CD14-positive monocyte (primary cell): ENCODE measurements around the gene DYNC1I1. TPM values are rescaled to one million over a fixed set of nuclear protein-coding genes. Genes with fewer than 3 reads are reported as not detected.

ENCODE experiments used
- DNase-seq, 3 donors: peaks; one replicate each; pipeline ENCODE4 v3.0.0-alpha.2; 2011 to 2022
- H2AFZ ChIP-seq: 2 replicates; pipeline ENCODE4 v1.6.0; 2012; ENCODE audit warnings: mild to moderate bottlenecking, low read depth, low read length, inconsistent platforms; ENCODE audit not compliant: insufficient read depth, poor library complexity, severe bottlenecking
- H3K27ac ChIP-seq, 2 donors: 1 replicate in 1 of 2; 2 replicates in 1 of 2; pipeline ENCODE4 v1.5.1; 2012 to 2013; ENCODE audit warnings: low read length in 2 of 2, control low read depth in 1 of 2, inconsistent platforms in 1 of 2, low read depth in 1 of 2, mild to moderate bottlenecking in 1 of 2
- H3K27me3 ChIP-seq, 2 donors: one replicate each; pipeline versions ENCODE4 v1.6.0 to v1.6.1; 2011 to 2013; ENCODE audit warnings: low read length in 2 of 2; ENCODE audit not compliant: control insufficient read depth in 2 of 2, insufficient read depth in 2 of 2
- H3K36me3 ChIP-seq, 2 donors: replicated peaks in 1 of 2; 1 replicate in 1 of 2; 2 replicates in 1 of 2; pipeline versions ENCODE4 v1.5.1 to v1.6.1; 2012 to 2013; ENCODE audit warnings: low read length in 2 of 2, control low read depth in 1 of 2, inconsistent platforms in 1 of 2, mild to moderate bottlenecking in 1 of 2; ENCODE audit not compliant: insufficient read depth in 2 of 2, control insufficient read depth in 1 of 2
- H3K4me1 ChIP-seq, 2 donors: 1 replicate in 1 of 2; 2 replicates in 1 of 2; pipeline versions ENCODE4 v1.5.1 to v1.6.1; 2012 to 2013; ENCODE audit warnings: low read length in 2 of 2, control low read depth in 1 of 2, inconsistent platforms in 1 of 2, mild to moderate bottlenecking in 1 of 2, moderate library complexity in 1 of 2; ENCODE audit not compliant: insufficient read depth in 2 of 2, control insufficient read depth in 1 of 2
- H3K4me2 ChIP-seq: replicated peaks from 2 replicates; pipeline ENCODE3; 2012; ENCODE audit warnings: low read length, moderate library complexity, mild to moderate bottlenecking; ENCODE audit not compliant: poor library complexity, severe bottlenecking; ENCODE audit errors: extremely low read depth
- H3K4me3 ChIP-seq, 3 experiments: fragments of 200-600 bp in 1 of 3; sonication (generic) in 1 of 3; replicated peaks in 1 of 3; 1 replicate in 2 of 3; 2 replicates in 1 of 3; pipeline ENCODE4 v1.5.1; 2011 to 2013; ENCODE audit warnings: low read length in 3 of 3, mild to moderate bottlenecking in 3 of 3, control low read depth in 2 of 3, low read depth in 2 of 3, inconsistent platforms in 1 of 3, moderate library complexity in 1 of 3
- H3K79me2 ChIP-seq: 2 replicates; pipeline ENCODE4 v1.6.0; 2012; ENCODE audit warnings: mild to moderate bottlenecking, control low read depth, inconsistent platforms, low read length, moderate library complexity; ENCODE audit not compliant: insufficient read depth
- H3K9ac ChIP-seq: 2 replicates; pipeline ENCODE4 v1.6.0; 2017; ENCODE audit warnings: low read length, mild to moderate bottlenecking; ENCODE audit not compliant: insufficient read depth, poor library complexity, severe bottlenecking
- H3K9me3 ChIP-seq, 2 donors: replicated peaks in 1 of 2; 1 replicate in 1 of 2; 2 replicates in 1 of 2; pipeline versions ENCODE4 v1.5.1 to v1.6.1; 2012 to 2013; ENCODE audit warnings: low read length in 2 of 2, control low read depth in 1 of 2; ENCODE audit not compliant: control insufficient read depth in 1 of 2, insufficient read depth in 1 of 2
- H4K20me1 ChIP-seq: 2 replicates; pipeline ENCODE4 v1.6.0; 2012; ENCODE audit warnings: mild to moderate bottlenecking, low read length, control low read depth, moderate library complexity; ENCODE audit not compliant: insufficient read depth
- H3K27ac Mint-ChIP-seq, 7 donors: one replicate each; pipeline ENCODE4 v1.8.0; 2020; ENCODE audit warnings: mild to moderate bottlenecking in 7 of 7, mixed read lengths in 7 of 7, moderate library complexity in 6 of 7, inconsistent platforms in 2 of 7
- H3K27me3 Mint-ChIP-seq, 3 donors: one replicate each; pipeline ENCODE4 v1.8.0; 2021 to 2022; ENCODE audit warnings: low read depth in 3 of 3, mild to moderate bottlenecking in 3 of 3, mixed read lengths in 3 of 3, moderate library complexity in 3 of 3, inconsistent platforms in 1 of 3
- H3K36me3 Mint-ChIP-seq, 2 donors: one replicate each; pipeline ENCODE4 v1.8.0; 2020; ENCODE audit warnings: mixed read lengths in 2 of 2, inconsistent platforms in 1 of 2, mild to moderate bottlenecking in 1 of 2
- H3K4me1 Mint-ChIP-seq: one replicate; pipeline ENCODE4 v1.8.0; 2020; ENCODE audit warnings: mild to moderate bottlenecking, mixed read lengths
- H3K4me3 Mint-ChIP-seq, 2 donors: one replicate each; pipeline ENCODE4 v1.8.0; 2020; ENCODE audit warnings: mild to moderate bottlenecking in 2 of 2, mixed read lengths in 2 of 2, moderate library complexity in 1 of 2
- H3K9me3 Mint-ChIP-seq, 7 donors: one replicate each; pipeline ENCODE4 v1.8.0; 2020 to 2022; ENCODE audit warnings: mixed read lengths in 7 of 7, mild to moderate bottlenecking in 6 of 7, moderate library complexity in 6 of 7, inconsistent platforms in 2 of 7
- WGBS: methylation state at CpG from one replicate; pipeline ENCODE4 v1.1.5; 2013; ENCODE audit warnings: missing lambda C conversion rate; ENCODE audit not compliant: insufficient coverage; 5-methylcytosine and 5-hydroxymethylcytosine counted together
- intact Hi-C, 2 donors: fragments of 100-400 bp; cut with micrococcal nuclease; formaldehyde crosslinking; loops; one replicate each; pipeline versions ENCODE4 v1.15.0 to v1.15.1; 2023
- polyA plus RNA-seq, 3 donors: library from polyadenylated mRNA; depleted of rRNA in 1 of 3; unstranded in 2 of 3; stranded (reverse) in 1 of 3; fragments of 300-500 nt in 2 of 3; fragments of >200 nt in 1 of 3; fragmentation: Illumina TruSeq in 2 of 3; gene quantifications; 1 replicate in 2 of 3; 2 replicates in 1 of 3; pipeline ENCODE4 v1.2.3, GENCODE V29; 2012 to 2021
- TF ChIP-seq, protein P1 (sequence below): fragments of 200-600 bp; IDR thresholded peaks from one replicate; pipeline ENCODE4 v1.8.0; 2022; ENCODE audit warnings: antibody characterized with exemption, mild to moderate bottlenecking

The DYNC1I1 gene
- polyA plus RNA-seq, 3 donors = not detected

DNA sequence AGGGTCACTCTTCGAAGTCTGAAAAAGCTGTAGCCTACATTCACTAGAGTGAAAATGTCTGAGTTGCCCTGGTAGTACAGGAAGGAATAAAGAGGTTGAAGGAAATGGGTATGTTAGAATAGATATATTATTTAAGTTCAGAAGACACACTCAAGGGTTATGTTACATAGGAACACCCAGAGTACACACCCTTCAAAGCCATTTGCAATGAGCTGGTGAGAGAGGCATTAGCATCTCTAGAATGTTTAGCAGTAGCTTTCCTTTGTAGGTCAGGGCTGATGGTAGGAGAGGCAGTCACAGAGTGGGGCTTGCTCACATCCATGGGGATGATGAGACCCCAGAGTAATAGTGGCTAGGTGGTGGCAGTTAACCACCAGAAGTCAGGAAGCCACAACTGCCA lies 328.4 kb downstream of the DYNC1I1 start:
- H3K79me2 ChIP-seq = no peaks in the 10 kb centered on the region
- H3K36me3 ChIP-seq = no peaks in the 10 kb centered on the region
- intact Hi-C loops = no loop called here
- TF ChIP-seq, protein P1, sequence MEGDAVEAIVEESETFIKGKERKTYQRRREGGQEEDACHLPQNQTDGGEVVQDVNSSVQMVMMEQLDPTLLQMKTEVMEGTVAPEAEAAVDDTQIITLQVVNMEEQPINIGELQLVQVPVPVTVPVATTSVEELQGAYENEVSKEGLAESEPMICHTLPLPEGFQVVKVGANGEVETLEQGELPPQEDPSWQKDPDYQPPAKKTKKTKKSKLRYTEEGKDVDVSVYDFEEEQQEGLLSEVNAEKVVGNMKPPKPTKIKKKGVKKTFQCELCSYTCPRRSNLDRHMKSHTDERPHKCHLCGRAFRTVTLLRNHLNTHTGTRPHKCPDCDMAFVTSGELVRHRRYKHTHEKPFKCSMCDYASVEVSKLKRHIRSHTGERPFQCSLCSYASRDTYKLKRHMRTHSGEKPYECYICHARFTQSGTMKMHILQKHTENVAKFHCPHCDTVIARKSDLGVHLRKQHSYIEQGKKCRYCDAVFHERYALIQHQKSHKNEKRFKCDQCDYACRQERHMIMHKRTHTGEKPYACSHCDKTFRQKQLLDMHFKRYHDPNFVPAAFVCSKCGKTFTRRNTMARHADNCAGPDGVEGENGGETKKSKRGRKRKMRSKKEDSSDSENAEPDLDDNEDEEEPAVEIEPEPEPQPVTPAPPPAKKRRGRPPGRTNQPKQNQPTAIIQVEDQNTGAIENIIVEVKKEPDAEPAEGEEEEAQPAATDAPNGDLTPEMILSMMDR = no peak
- H3K27me3 ChIP-seq = no peaks in the 10 kb centered on the region
- no CpG with 5 or more reads among the region's 1 CpG for WGBS
- Mint-ChIP-seq H3K4me3 (no peak overlapping the region), H3K36me3 (no peaks in the 10 kb centered on the region), H3K27ac (no peak overlapping the region), H3K4me1 (no peaks in the 10 kb centered on the region), H3K27me3 (peaks cover 0 to 5% (median 1%) of the 10 kb centered on the region in 3 donors), H3K9me3 (peaks cover 0 to 5% (median 0%) of the 10 kb centered on the region in 7 donors)
- no peak overlapping the region for H3K4me2 ChIP-seq
- H3K9ac ChIP-seq = no peak overlapping the region
- H3K9me3 ChIP-seq = no peaks in the 10 kb centered on the region
- no peaks in the 10 kb centered on the region for H3K4me1 ChIP-seq
- no peak for DNase-seq
- H2AFZ ChIP-seq = no peak overlapping the region
- no peak overlapping the region for H3K27ac ChIP-seq
- H3K4me3 ChIP-seq = no peak overlapping the region
- no peaks in the 10 kb centered on the region for H4K20me1 ChIP-seq

DNA sequence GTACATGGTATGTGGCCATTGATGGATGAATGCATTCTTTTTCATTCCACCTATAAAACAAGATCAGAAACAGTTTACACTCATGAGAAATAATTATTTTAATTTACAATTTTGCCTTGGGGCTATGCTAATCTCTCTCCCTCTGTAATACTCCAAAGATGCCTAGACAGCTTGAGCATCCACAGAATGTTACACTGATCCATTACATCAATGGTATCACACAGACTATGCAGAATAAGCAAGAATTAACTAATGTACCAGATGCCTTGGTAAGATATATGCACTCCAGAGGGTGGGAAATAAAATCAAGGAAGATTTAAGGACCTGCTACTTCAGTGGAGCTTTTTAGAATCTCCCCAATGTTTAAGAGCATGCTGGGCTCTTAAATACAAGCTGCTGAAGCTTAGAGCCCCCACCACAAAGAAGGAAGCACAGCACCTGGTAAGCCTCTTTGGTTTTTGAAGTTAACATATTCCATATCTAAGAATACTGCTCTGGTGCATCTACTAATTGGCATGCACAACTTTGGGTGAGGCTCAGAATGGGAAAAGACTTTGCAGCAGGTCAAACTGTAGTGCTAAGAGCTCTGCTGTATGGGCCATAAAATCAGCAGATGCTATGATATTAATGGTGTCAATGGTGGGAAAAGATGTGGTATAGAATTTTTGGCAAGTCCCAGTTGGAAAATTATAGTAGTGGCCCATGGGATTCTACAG lies 329.9 kb downstream of the DYNC1I1 start:
- H3K27ac ChIP-seq = no peak overlapping the region
- H3K4me1 ChIP-seq = no peaks in the 10 kb centered on the region
- no peak overlapping the region for H2AFZ ChIP-seq
- intact Hi-C loops = no loop called here
- H3K9me3 ChIP-seq = no peaks in the 10 kb centered on the region
- no peaks in the 10 kb centered on the region for H3K79me2 ChIP-seq
- no peak for DNase-seq
- Mint-ChIP-seq H3K27me3 (peaks cover 0 to 5% (median 1%) of the 10 kb centered on the region in 3 donors), H3K27ac (no peak overlapping the region), H3K4me3 (no peak overlapping the region), H3K4me1 (no peaks in the 10 kb centered on the region), H3K36me3 (no peaks in the 10 kb centered on the region), H3K9me3 (peaks cover 0 to 5% (median 1%) of the 10 kb centered on the region in 7 donors)
- H3K27me3 ChIP-seq = no peaks in the 10 kb centered on the region
- TF ChIP-seq, protein P1 = no peak
- no peak overlapping the region for H3K9ac ChIP-seq
- H3K36me3 ChIP-seq = no peaks in the 10 kb centered on the region
- no peak overlapping the region for H3K4me2 ChIP-seq
- H4K20me1 ChIP-seq = no peaks in the 10 kb centered on the region
- H3K4me3 ChIP-seq = no peak overlapping the region
